Right lobe of liver (tissue), 4 donors: ENCODE measurements around the gene DYNLT2.

Experiments used
- CTCF ChIP-seq, 4 donors: fragments of 200-600 bp in 3 of 4; fragments of 450-650 bp in 1 of 4; IDR thresholded peaks; one replicate each; pipeline versions ENCODE4 v1.5.1 to v1.8.0; 2016 to 2022; ENCODE audit warnings: antibody characterized with exemption in 4 of 4, mild to moderate bottlenecking in 2 of 4
- POLR2A ChIP-seq: fragments of 450-650 bp; IDR thresholded peaks from one replicate; pipeline ENCODE4 v1.6.1; 2017; ENCODE audit warnings: antibody characterized with exemption, mild to moderate bottlenecking
- donor health status: DM: no; HTN: no; CAD: no.
- donor health status: DM: no; HTN: no; CAD: no.
- donor health status: DM: no; HTN: yes; CAD: no.

DNA sequence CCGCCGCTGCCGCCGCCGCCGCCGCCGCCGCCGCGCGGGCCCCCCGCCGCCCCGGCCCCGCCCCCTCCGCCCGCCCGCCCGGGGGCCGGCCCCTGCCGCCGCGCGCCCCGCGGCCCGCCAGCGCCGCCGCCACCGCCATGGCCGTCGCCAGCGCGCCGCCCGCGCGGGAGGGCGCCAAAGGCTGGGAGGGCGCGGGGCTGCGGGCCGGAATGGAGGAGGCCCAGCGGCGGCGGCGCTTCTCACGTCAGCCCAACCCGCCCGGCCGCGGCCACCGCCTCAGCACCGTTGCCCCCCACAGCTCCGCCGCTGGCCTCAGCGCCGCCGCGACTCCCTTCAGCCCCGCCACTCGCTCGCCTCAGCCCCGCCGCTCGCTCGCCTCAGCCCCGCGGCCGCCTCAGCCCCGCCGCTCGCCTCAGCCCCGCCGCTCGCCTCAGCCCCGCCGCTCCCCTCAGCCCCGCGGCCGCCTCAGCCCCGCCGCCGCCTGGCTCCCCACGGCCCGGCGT, 27.3 kb downstream of the DYNLT2 start:
- TF ChIP-seq CTCF (IDR thresholded peaks at IDR 0.05), result no peak
- peak; percentile 18 for TF ChIP-seq POLR2A
